ENCODE data around the gene CHCHD6.

The CHCHD6 gene, protein sequence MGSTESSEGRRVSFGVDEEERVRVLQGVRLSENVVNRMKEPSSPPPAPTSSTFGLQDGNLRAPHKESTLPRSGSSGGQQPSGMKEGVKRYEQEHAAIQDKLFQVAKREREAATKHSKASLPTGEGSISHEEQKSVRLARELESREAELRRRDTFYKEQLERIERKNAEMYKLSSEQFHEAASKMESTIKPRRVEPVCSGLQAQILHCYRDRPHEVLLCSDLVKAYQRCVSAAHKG

DNA sequence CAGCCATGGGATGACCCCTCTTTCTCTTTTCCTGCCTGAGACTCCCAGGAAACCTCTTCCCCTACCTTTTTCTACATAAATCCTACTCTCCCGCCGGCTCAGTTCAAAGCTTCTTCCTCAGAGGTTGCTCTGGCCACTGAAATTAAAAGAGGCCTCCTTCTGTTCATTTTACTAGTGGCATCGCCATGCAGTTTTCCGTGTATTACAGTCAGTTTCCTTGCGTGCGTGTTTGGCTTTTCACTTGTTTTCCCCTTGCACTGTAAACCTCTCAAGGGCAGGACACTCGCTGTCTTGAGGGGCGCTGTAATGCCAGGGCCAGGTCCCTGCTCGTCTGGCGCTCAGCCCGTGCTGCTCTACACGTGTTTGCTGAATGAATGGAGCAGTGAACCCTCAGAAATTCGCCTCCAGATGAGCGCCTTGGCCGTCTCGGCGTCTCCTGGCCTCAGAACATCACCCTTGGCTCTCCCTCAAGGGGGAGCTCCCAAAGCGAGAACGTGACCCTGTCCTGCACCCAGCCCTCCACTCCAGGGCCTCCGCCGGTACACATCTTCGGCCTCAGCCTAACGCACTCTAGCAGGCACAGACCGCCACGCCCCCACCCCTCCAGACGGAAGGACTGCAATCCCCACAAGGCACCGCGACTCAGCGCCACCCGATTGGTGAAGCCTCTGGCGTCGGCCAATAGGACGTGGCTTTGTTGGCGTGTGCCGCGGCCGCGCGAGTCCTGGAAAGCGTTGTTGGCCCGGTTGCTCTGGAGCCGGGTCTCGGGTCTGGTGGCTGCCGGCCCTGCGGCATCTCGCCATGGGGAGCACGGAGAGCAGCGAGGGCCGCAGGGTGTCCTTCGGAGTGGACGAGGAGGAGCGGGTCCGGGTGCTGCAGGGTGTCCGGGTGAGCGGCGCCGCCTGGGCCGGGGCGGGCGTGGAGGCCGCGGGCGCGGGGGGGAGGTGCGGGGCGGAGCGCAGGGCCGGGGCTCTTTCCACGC is at the start of gene CHCHD6:
CHCHD6 (plus strand) TSS at position 729 of the 982 bp plus-strand sequence; CDS start at position 802, 73 bp downstream.
- DNase-seq (ENCODE audit: low read depth): peak; percentile 97

DNA sequence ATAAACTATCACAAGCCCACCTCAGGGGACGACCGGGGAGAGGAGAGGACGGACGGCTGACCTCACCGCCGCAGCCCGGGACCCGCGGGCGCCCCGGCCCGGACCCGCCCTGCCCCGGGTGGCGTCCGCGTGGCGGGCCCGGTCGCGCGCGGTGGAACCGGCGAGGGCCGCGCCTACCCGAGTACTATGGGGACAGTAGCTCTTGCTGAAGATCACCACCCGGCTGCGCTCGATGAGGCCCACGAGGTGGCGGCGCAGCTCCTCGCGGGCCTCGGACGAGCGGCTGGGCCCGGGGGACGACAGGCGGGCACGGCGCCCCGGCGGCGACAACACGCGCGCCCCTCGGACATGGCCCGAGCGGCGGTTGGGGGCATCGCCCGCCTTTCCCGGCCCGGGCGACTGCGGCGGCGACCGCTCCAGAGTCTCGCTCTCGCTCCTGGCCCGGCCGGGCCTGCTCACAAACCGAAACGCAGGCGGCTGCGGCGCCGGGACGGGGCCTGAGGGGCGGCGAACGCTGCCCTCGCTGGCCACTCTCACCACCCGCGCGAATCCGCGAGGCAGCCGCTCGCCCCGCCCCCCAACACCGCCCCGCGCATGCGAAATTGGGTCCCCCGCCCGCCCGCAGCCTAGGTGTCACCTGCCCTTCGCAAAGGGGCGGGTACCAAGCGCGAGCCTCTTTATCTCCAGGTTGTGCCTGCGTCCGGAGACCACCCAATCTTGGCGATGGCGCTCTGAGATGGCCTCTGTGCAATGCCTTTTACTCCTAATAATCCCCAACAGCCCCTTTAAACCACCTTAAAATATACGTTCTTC is 49.3 kb upstream of the CHCHD6 start, which contains the start of gene TXNRD3:
TXNRD3 (minus strand) TSS at position 554 of the 813 bp plus-strand sequence.
- DNase-seq (ENCODE audit: low read depth): peak; percentile 80

DNA sequence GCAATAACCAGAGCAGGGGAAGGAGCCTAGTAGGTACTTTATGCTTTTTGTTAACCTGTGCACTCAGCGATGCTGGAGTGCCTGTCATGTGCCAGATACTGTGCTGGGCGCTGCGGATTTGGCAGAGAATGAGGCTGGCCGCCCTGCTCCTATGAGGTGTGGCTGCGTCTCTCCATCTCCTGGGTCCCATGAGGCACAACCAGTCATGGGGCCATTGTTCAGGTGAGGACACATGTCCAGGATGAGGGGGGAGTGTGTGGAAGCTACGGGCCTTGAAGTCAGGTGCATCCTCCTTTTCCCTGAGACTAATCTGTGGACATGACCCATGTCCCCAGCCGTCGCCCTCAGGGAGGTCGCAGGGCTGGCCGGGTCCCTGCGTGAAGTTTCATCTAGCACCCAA is 48.2 kb upstream of the CHCHD6 start:
- DNase-seq (ENCODE audit: low read depth): no peak

DNA sequence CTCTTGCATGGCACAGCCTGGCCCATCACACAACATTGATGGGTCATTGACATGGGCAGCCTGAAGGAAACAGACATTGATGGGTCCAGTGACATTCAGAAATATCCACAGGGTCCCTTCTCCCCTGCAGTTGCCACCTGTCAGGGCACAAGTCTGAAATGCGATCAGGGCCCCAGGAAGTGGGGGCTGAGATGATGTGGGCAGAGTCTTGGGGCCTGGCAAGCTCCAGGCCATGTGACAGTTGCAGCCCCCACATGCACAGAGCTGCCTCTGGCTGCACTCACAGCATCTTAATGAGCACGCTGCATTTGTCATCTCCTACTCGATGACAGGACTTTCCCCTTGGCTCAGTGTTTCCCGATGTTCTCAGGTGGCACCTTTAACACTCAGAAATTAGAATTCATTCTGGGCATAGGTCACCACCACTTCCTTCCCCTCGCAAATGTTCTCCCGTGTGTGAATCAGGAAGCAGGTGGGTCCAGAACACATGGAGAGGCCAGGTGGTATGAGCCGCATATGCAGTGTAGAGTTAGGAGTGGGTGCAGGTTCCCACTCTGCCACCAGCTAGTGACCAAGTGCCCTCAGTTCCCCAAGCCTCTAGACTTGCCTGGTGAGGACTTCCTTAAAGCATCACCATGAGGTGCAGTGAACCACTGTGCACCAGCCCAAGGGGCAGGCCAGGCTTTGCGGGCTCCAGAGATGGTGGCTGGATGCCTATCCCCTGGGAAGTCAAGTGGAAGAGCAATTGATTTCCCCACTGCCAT is 47.5 kb upstream of the CHCHD6 start:
- no peak for DNase-seq (ENCODE audit: low read depth)

DNA sequence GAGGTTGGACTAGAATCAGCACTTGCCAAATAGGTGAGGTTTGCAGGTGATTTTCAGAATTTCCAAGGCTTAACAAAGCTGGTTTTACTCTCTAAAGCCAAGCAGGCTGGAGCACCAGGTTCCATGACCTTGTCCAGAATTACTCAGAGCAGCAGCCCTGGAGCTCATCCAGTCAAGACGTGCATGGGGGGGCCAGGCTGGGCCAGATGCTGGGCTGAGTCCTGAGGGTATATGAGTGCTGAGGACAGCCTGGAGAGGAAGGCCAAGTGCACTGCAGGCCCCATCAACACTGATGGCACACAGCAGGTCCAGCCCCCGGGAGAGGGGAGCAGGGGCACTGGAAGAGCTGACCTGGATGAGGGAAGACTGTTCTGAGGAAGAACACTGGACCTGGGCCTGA is 46.1 kb upstream of the CHCHD6 start:
- DNase-seq (ENCODE audit: low read depth): no peak

DNA sequence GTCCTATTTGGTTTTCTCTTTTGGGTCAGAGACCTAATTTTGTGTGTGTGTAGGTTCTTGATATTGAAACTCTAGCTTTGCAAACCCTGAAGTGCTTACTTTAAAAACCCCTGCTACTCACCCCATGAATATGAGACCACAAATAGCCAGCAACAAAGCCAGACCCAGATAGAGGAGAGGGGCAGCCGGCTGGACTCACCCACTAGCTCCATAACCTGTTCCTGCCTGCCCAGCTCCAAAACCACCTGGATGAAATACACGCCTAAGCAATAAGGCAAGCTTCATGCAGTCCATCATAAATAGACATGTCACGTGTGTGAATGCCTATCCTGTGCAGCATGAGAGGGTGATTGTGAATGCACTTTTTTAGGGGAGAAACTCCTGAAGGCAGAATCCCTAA is 45.5 kb upstream of the CHCHD6 start:
- no peak for DNase-seq (ENCODE audit: low read depth)

DNA sequence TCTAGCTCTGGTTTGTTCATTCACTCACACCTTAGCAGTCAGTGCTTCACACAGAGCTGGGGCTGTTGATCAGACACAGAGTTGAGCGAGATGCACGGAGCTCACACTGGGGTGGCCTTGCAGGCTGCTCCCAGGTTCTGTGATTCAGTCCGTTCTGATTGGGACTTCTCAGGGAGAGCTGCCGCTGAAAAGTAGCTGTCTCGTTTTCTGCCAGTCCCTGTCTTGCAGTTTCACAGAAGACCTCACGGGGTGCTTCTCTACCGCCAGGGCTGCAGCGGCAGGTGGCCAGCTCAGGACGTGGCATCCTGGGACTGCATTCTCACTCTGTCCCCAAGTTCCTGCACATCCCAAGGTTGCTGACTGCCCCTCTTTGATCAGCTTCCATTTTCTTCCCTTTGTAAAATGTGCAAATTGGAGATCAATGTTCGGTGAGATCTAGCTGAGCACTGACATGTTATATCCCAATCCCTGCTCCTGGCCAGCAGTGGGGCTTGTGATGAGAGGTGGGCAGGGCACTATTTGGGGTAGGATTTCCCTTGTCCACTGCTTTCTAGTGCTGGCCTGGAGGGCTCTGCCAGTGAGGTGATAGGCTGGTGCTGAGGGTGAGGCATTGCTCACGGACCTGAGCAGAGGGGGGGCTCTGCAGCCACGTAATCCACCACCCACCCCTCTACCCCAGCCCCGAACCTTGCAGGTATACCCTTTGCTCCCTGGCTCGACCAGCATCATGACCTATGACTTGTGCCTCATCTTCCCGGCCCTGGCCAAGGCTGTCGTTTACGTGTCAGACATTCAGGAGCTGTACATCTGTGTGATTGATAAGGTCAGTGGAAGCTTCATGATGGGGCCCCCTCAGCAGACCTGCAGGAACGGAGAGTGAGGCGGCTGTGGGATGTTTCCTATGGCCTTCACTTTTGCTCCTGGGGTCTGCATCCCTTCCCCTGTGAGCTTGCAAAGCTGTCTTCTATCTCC is 43.8 kb upstream of the CHCHD6 start:
- DNase-seq (ENCODE audit: low read depth): peak; percentile 57

DNA sequence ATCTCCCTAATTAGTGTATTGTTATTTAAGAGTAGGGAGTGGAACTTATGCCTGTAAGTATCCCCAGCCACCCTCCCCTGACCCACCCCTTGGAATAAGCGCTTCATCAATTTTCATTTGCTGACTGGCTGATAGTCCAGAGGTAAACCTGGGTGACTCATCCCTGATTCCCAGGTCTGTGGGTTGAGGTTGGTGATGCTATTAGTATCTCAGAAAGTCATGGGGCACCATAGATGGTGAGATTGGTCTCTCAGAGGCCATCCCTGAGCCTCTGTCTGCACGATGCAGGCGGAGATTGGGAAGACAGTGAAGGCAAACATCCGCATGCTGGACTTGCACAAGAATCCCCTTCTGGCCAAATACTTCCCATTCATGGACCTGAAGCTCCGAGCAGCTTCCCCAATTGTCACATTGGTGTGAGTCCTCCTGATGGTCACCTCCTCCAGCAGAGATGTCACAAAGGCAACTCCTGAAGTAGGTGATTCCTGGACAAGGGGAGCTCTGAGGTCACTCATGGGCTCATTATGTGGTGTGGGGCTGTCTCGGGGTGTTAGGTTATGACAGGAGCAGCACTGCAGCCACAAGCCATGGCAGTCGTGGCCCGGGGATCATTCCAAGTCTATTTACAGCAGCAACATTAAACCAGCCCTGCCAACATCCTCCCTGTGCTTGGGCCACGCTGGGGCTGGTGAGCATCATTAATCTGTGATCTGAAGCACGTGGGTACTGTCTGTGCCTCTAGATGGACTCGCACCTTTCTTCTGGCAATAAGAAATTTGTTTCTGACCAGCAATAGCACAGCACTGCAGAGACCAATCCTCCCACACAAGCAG is 42.3 kb upstream of the CHCHD6 start:
- DNase-seq (ENCODE audit: low read depth): no peak

DNA sequence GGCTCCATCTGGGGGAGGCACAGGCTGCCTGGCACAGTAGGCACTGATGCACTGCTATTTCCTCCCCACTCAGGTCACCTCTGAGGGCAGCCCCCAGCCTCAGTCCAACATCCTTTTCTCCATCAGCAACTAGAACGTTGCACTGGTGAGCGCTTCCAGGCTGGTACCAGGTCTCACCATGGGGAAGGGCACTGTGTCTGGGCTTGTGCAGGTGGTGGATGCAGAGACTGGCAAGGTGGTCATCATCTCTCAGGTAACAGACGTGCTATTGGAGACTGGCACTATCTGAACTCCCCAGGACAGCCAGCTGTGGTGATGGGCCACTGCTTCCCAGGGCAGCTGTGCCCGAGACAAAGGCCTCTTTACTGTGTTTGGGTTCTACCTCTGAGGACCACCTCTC is 40.8 kb upstream of the CHCHD6 start:
- DNase-seq (ENCODE audit: low read depth): no peak

DNA sequence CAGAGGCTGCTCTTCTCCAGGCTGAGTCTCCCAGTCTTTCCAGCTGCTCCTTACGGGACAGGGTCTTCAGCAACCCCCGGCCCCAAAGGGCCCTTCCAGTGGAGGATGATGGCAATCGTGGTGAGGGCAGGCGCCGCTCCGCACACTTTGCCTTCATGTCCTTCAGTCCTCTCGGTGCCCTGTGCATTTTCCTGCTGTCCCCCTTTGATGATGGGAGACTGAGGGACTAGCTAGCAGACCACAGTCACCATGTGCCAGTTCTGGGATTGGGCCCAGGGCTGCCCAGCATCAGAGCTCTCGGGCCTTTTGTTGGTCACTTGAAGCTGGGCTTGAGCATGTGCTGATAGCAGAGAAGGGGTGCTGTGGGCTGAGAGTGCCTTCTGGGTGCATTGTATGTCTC is 40.3 kb upstream of the CHCHD6 start:
- no peak for DNase-seq (ENCODE audit: low read depth)

DNA sequence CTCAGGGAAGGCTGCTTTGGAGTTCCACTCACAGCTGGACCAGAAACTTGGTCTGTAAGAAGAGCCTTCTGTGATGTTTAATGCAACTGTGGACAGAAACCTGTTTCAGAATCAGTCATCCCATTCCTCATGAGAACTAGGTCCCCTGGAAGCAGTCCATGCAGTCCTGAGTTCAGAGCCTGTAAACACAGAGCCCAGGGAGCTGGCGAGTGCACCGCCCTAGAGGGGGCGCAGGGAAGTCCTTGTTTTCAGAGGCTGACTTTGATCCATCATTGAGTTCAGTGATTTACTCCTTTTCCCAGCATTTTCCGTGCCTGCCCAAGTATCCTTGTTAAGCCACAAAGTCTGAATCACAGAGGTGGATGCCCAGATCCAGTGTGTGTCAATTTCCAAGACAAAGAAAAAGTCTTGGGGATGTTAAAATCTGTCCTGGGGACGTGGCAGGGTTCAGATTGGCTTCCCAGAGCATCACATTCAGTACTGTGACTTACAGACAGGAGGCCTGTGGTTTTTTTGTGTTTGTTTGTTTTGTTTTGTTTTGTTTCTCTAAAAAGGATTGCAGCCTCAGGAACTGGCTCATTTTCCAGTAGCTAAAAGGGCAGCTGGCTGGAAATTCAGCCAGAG is 39.3 kb upstream of the CHCHD6 start:
- no peak for DNase-seq (ENCODE audit: low read depth)

DNA sequence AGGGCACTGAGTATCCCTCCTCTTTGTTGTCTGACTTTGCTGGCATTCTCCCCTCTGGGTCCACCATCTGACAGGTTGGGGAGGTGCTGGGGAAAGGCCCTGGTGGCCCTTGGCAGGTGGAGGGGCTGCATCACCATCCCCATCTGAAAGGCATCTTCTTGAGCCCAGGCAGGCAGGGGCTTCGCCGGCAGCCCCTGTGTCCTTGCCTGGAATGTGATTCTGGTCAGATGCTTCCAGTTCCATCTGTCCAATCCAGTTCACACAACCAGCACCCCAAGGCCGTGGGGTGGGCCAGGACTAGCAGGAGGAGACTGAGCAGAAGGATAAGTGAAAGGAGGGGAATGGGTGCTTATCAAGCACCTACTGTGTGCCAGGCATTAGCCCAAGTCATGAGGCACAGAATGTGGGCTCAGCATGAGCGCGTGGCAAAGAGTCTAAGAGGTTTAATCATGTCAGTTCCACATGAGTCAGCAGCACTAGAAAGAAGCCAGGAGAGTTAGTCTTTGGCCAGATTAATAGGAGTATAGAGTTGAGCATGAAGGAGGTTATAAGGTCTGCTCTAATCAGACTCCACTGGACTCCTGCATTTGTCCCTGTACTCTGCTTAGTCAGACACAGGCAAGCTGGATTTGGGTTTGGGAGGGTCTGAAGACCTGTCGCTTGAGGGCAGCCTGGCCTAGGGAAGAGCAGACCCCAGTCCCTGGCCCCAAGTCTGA is 38.7 kb upstream of the CHCHD6 start:
- no peak for DNase-seq (ENCODE audit: low read depth)

DNA sequence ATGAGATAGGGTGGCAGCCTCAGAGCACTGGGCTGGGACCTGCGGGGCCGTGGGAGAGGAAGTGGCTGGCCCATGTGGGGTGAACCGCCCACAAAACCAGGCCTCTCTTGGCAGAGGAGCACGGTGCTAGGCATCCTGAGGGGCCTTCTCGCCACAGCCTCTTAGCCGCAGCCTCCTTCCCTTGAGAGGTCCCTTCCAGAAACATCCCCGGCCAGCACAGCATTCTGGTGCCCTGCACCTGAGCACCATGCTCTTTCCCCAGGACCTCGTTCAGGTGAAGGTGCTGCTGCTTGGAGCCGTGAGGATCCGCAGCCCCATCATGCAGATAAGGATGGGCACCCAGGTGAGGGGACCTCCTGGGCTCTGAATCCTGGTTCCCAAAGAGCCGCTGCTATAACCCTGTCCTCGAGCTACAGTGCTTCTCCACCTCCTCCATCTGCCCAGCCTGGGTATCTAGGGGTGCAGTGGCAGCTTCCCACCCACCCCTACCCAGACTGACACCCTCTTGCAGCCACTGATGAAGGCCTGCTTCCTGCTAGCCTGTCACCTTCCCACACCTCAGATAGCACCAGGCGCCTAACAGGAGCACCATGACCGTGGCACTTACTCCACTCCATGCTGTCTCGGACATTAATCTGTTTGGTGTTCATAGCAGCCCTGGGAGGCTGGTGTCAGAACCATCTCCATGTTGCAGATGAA is 37.9 kb upstream of the CHCHD6 start:
- DNase-seq (ENCODE audit: low read depth): no peak

DNA sequence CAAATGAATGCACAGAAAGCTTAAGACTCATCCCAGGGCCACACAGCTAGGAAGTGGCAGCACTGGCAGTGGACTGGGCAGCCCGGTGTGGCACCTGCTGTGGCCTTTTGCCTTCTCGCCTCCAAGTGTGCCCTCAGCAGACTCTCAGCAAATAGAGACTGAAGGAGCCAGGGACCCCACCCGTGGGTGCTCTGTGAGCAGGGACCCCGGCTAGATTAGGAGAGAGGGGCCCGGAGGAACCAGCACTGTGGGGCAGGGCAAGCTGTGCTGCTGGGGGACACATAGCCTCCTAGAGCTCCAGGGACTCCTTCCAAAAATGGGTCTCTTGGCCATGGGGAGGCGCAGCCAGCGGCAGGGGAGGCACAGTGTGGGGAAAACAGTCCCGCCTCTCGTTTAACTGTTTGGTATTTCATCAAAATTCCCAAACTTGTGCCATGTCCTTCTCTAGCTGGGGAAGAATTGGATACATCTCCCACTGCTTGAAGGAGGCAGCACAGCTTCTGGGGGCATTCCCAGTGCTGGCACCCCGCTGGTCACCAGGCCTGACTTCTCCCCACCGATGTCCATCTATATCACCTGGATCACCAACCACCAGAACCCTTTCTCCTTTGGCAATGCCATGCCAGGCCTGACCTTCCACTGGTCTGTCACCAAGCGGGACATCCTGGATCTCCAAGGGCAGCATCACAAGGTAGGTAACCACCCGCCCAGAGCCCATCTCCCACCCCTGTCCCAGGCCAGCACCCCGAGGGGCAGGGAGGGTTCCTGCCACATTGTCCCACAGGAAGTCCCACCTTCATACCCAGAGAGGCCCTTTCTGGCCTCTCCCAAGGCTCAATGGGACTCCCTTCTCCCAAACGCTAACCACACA is 37.1 kb upstream of the CHCHD6 start:
- DNase-seq (ENCODE audit: low read depth): no peak

DNA sequence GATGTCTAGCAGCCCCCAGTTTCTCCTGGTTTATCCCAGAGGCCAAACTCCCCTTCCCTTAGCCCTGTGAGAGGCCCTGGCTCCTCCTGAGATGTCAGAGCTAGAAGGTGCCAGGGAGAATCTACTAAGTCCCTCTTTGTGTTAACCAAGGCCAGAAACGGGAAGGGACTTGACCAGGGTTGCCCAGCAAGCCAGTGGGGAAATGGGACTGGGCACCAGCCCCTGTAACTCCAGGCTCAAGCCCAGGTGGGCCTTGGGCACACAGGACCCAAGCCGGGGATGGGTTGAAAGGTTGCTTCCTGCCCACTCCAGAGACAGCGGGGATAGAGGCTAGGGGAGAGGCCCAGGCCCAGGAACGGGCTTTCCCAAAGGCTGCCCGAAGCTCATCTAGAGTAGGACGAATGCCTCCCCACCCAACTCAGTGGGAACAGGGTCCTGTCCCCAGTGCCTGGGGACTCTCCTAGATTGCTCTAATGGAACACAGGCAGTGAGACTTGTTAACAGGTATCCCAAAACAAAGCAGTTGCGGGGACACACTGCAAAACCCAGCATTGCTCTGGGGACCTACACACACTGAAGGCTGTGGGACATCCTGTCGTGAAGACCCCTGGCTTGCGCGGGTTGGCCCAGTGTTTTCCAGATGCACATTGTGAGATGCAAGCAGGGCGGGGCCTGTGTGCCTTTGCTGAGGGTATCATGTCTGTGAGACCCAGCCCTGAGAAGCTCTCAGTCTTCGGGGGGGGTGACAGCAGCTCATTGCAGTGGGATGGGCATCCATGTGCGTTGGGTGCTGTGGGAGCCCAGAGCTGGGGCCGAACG is 36.2 kb upstream of the CHCHD6 start:
- DNase-seq (ENCODE audit: low read depth): no peak
